GM19025 (cell line): Measurements from ENCODE around the gene DCAF4L1.

Source experiments
- ATAC-seq: cut with Tn5 transposase; IDR thresholded peaks from one replicate; pipeline ENCODE4 v1.9.1; 2021; ENCODE audit warnings: mild to moderate bottlenecking, low read depth, moderate library complexity; ENCODE audit not compliant: unreplicated experiment

Gene DCAF4L1

DNA sequence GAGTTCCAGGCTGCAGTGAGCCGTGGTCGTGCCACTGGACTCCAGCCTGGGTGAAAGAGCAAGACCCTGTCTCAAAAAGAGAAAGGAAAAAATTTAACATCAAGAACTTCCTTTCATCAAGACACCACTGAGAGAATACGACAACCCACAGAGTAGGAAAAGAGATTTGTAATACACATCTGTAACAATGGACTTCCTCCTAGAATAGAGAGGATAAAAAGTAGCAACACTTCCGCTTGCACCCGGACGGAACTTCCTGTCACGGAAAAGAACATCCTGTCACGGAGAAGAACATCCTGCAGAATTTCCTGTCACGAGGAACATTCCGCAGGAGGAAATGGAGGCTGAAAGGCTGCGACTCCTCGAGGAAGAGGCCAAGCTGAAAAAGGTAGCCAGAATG lies at the start of gene DCAF4L1:
DCAF4L1 (plus strand) TSS at position 301 of the 400 bp plus-strand sequence; CDS start at position 338, 37 bp downstream.
- no peak for ATAC-seq

GRCh38 chr4:41932988-41933387 lies 48.6 kb upstream of the DCAF4L1 start:
- no peak for ATAC-seq

- ATAC-seq: no peak
These were observed 47.5 kb upstream of the DCAF4L1 start for GRCh38 chr4:41933997-41934503.

- no peak for ATAC-seq
These were observed 47.0 kb upstream of the DCAF4L1 start for GRCh38 chr4:41934514-41934900.

GRCh38 chr4:41934901-41935651 lies 46.5 kb upstream of the DCAF4L1 start, which contains the start of gene TMEM33:
Gene TMEM33, plus strand, starts transcription at chr4:41935429. Its CDS starts 56 bp downstream, at chr4:41935485.
- peak; percentile 92 for ATAC-seq

- ATAC-seq: no peak
These were observed 45.9 kb upstream of the DCAF4L1 start for GRCh38 chr4:41935652-41936021.

GRCh38 chr4:41939016-41939626 lies 42.4 kb upstream of the DCAF4L1 start:
- ATAC-seq: no peak

DNA sequence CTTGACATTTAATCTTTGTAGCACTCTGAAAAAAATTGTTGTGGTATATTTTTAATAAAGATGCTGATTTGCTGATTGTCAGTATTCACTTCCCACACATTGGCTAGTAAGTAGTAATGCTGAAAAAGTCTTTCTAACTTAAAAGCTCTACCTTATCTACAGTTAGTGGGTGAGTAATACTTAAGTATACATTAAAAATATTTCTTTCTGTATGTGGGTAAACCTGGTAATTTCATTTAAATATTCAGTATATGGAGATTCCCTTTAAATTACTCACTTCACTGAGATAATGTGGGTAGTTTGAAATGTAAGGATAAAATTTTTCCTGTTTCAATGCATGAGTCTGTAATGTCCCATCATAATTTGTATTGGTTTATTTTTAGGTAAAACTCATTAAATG lies 40.7 kb upstream of the DCAF4L1 start:
- no peak for ATAC-seq

DNA sequence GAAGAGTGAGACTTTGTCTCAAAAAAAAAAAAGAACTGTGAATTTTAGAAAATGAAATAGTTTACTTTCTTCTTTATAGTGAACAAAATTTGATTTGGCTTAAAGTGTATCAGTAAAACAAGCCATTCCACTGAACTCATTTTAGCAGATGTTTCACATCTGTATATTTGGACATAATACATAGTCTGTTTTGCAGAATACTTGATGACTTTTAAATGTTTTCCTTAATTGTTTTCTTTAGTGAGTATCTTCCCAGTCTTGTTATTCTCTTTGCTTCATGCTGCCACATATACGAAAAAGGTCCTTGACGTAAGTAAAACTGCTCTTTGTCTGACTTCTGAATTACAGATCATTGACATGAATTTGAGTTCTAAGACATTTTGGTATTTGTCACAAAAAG lies 38.0 kb upstream of the DCAF4L1 start:
- no peak for ATAC-seq

- no peak for ATAC-seq
These were observed 37.5 kb upstream of the DCAF4L1 start for GRCh38 chr4:41944089-41944488.

DNA sequence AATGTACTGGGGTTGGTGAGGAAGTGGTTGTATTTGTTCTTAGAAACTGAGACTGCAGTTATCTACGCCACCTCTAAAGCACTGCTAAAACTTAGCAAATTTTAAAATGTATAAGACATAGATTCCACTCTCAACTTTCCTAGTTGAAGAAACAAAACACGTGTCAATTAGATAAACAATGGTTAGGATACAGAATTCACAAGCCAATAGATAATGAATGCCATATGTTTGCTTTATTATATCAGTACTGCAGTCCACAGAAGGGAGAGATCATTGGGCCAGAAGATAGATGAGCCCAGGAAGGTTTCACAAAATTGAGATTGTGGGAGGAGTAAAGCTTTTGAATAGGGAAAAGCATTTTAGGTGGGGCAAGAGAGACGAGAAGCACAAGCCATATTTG lies 32.0 kb upstream of the DCAF4L1 start:
- no peak for ATAC-seq

GRCh38 chr4:41957634-41958033 lies 23.9 kb upstream of the DCAF4L1 start:
- ATAC-seq: no peak

- ATAC-seq: no peak
These were observed 18.5 kb upstream of the DCAF4L1 start for GRCh38 chr4:41963105-41963504.

- no peak for ATAC-seq
These were observed 17.2 kb upstream of the DCAF4L1 start for GRCh38 chr4:41964401-41964800.

DNA sequence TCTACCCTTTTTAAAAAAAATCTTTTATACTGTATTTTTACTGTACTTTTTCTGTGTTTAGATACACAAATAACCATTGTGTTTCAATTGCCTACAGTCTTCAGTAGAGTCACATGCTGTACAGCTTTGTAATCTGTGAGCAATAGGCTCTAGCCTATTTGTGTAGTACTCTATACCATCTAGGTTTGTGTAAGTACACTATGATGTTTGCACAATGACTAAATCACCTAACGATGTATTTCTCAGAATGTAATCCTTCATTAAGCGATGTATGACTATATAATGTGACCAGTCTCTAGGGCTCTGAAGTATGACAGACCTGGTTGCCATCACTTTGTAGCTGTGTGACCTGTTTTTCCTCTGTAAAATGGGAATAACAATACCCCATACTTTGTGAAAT lies 14.2 kb upstream of the DCAF4L1 start:
- no peak for ATAC-seq

DNA sequence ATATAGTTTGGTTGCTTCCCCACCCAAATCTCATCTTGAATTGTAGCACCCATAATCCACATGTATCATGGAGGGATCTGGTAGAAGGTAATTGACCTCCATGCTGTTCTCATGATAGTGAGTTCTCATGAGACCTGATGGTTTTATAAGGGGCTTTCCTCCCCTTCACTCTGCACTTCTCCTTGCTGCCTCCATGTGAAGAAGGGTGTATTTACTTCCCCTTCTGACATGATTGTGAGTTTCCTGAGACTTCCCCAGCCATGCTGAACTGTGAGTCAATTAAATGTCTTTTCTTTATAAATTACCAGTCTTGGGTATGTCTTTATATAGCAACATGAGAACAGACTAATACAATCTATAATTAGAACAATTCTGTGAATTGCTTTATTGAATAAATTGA lies 11.9 kb upstream of the DCAF4L1 start:
- ATAC-seq: no peak

DNA sequence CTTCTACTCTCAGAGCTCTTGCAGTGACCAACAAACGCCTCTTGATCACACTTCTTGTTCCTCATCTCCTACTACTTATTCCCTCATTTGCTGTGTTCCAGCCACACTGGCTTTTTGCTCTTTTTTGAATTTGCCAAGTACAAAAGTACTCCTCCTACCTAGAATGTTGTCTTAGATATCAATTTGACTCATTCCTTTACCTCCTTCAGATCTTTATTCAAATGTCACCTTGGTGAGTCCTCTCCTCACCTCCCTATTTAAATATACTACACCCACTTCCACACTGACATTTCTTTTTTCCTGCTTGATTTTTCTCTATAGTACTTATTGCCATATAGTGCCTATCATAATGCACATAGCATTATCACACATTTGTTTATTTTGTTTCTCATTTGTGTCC lies 6.2 kb upstream of the DCAF4L1 start:
- no peak for ATAC-seq

- no peak for ATAC-seq
These were observed 4.6 kb upstream of the DCAF4L1 start for GRCh38 chr4:41976775-41977516.

DNA sequence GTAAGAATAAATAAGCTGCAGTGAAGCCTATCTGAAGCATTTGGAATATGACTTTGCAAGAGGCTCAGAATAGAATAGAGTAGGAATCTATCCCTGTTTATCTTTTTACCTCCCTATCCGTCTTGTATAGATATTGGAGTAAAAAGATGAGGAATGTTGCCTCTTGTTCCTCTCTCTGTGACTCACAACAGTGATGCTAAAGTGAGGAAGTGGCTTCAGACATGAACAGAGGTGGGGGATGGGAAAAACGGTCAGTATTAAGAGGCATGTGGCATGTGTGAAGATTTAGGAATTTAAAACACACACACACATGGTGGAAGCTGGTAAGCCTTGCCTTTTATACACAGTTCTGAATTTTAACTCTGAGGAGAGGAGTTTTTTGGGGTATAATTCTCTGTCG lies 3.8 kb upstream of the DCAF4L1 start:
- no peak for ATAC-seq

GRCh38 chr4:41982716-41983115 lies 1.2 kb downstream of the DCAF4L1 start:
- no peak for ATAC-seq

GRCh38 chr4:41985151-41985550 lies 3.6 kb downstream of the DCAF4L1 start:
- ATAC-seq: no peak
